CD14-positive monocyte (primary cell): ENCODE results near the gene ALDH2. TPM values are rescaled to one million over a fixed set of nuclear protein-coding genes. Genes with fewer than 3 reads are reported as not detected.
"Not testable (repeated sequence)": the region's sequence is repeated elsewhere in the genome, so short reads cannot be mapped to it uniquely, and the experiment has no call there.

ENCODE experiments used
- DNase-seq, 3 donors: peaks; one replicate each; pipeline ENCODE4 v3.0.0-alpha.2; 2011 to 2022
- H2AFZ ChIP-seq: 2 replicates; pipeline ENCODE4 v1.6.0; 2012; ENCODE audit warnings: mild to moderate bottlenecking, low read depth, low read length, inconsistent platforms; ENCODE audit not compliant: insufficient read depth, poor library complexity, severe bottlenecking
- H3K27ac ChIP-seq, 2 donors: 1 replicate in 1 of 2; 2 replicates in 1 of 2; pipeline ENCODE4 v1.5.1; 2012 to 2013; ENCODE audit warnings: low read length in 2 of 2, control low read depth in 1 of 2, inconsistent platforms in 1 of 2, low read depth in 1 of 2, mild to moderate bottlenecking in 1 of 2
- H3K27me3 ChIP-seq, 2 donors: one replicate each; pipeline versions ENCODE4 v1.6.0 to v1.6.1; 2011 to 2013; ENCODE audit warnings: low read length in 2 of 2; ENCODE audit not compliant: control insufficient read depth in 2 of 2, insufficient read depth in 2 of 2
- H3K36me3 ChIP-seq, 2 donors: replicated peaks in 1 of 2; 1 replicate in 1 of 2; 2 replicates in 1 of 2; pipeline versions ENCODE4 v1.5.1 to v1.6.1; 2012 to 2013; ENCODE audit warnings: low read length in 2 of 2, control low read depth in 1 of 2, inconsistent platforms in 1 of 2, mild to moderate bottlenecking in 1 of 2; ENCODE audit not compliant: insufficient read depth in 2 of 2, control insufficient read depth in 1 of 2
- H3K4me1 ChIP-seq, 2 donors: 1 replicate in 1 of 2; 2 replicates in 1 of 2; pipeline versions ENCODE4 v1.5.1 to v1.6.1; 2012 to 2013; ENCODE audit warnings: low read length in 2 of 2, control low read depth in 1 of 2, inconsistent platforms in 1 of 2, mild to moderate bottlenecking in 1 of 2, moderate library complexity in 1 of 2; ENCODE audit not compliant: insufficient read depth in 2 of 2, control insufficient read depth in 1 of 2
- H3K4me2 ChIP-seq: replicated peaks from 2 replicates; pipeline ENCODE3; 2012; ENCODE audit warnings: low read length, moderate library complexity, mild to moderate bottlenecking; ENCODE audit not compliant: poor library complexity, severe bottlenecking; ENCODE audit errors: extremely low read depth
- H3K4me3 ChIP-seq, 3 experiments: fragments of 200-600 bp in 1 of 3; sonication (generic) in 1 of 3; replicated peaks in 1 of 3; 1 replicate in 2 of 3; 2 replicates in 1 of 3; pipeline ENCODE4 v1.5.1; 2011 to 2013; ENCODE audit warnings: low read length in 3 of 3, mild to moderate bottlenecking in 3 of 3, control low read depth in 2 of 3, low read depth in 2 of 3, inconsistent platforms in 1 of 3, moderate library complexity in 1 of 3
- H3K79me2 ChIP-seq: 2 replicates; pipeline ENCODE4 v1.6.0; 2012; ENCODE audit warnings: mild to moderate bottlenecking, control low read depth, inconsistent platforms, low read length, moderate library complexity; ENCODE audit not compliant: insufficient read depth
- H3K9ac ChIP-seq: 2 replicates; pipeline ENCODE4 v1.6.0; 2017; ENCODE audit warnings: low read length, mild to moderate bottlenecking; ENCODE audit not compliant: insufficient read depth, poor library complexity, severe bottlenecking
- H3K9me3 ChIP-seq, 2 donors: replicated peaks in 1 of 2; 1 replicate in 1 of 2; 2 replicates in 1 of 2; pipeline versions ENCODE4 v1.5.1 to v1.6.1; 2012 to 2013; ENCODE audit warnings: low read length in 2 of 2, control low read depth in 1 of 2; ENCODE audit not compliant: control insufficient read depth in 1 of 2, insufficient read depth in 1 of 2
- H4K20me1 ChIP-seq: 2 replicates; pipeline ENCODE4 v1.6.0; 2012; ENCODE audit warnings: mild to moderate bottlenecking, low read length, control low read depth, moderate library complexity; ENCODE audit not compliant: insufficient read depth
- H3K27ac Mint-ChIP-seq, 7 donors: one replicate each; pipeline ENCODE4 v1.8.0; 2020; ENCODE audit warnings: mild to moderate bottlenecking in 7 of 7, mixed read lengths in 7 of 7, moderate library complexity in 6 of 7, inconsistent platforms in 2 of 7
- H3K27me3 Mint-ChIP-seq, 3 donors: one replicate each; pipeline ENCODE4 v1.8.0; 2021 to 2022; ENCODE audit warnings: low read depth in 3 of 3, mild to moderate bottlenecking in 3 of 3, mixed read lengths in 3 of 3, moderate library complexity in 3 of 3, inconsistent platforms in 1 of 3
- H3K36me3 Mint-ChIP-seq, 2 donors: one replicate each; pipeline ENCODE4 v1.8.0; 2020; ENCODE audit warnings: mixed read lengths in 2 of 2, inconsistent platforms in 1 of 2, mild to moderate bottlenecking in 1 of 2
- H3K4me1 Mint-ChIP-seq: one replicate; pipeline ENCODE4 v1.8.0; 2020; ENCODE audit warnings: mild to moderate bottlenecking, mixed read lengths
- H3K4me3 Mint-ChIP-seq, 2 donors: one replicate each; pipeline ENCODE4 v1.8.0; 2020; ENCODE audit warnings: mild to moderate bottlenecking in 2 of 2, mixed read lengths in 2 of 2, moderate library complexity in 1 of 2
- H3K9me3 Mint-ChIP-seq, 7 donors: one replicate each; pipeline ENCODE4 v1.8.0; 2020 to 2022; ENCODE audit warnings: mixed read lengths in 7 of 7, mild to moderate bottlenecking in 6 of 7, moderate library complexity in 6 of 7, inconsistent platforms in 2 of 7
- WGBS: methylation state at CpG from one replicate; pipeline ENCODE4 v1.1.5; 2013; ENCODE audit warnings: missing lambda C conversion rate; ENCODE audit not compliant: insufficient coverage; 5-methylcytosine and 5-hydroxymethylcytosine counted together
- intact Hi-C, 2 donors: fragments of 100-400 bp; cut with micrococcal nuclease; formaldehyde crosslinking; loops; one replicate each; pipeline versions ENCODE4 v1.15.0 to v1.15.1; 2023
- polyA plus RNA-seq, 3 donors: library from polyadenylated mRNA; depleted of rRNA in 1 of 3; unstranded in 2 of 3; stranded (reverse) in 1 of 3; fragments of 300-500 nt in 2 of 3; fragments of >200 nt in 1 of 3; fragmentation: Illumina TruSeq in 2 of 3; gene quantifications; 1 replicate in 2 of 3; 2 replicates in 1 of 3; pipeline ENCODE4 v1.2.3, GENCODE V29; 2012 to 2021
- TF ChIP-seq, protein P1 (sequence below): fragments of 200-600 bp; IDR thresholded peaks from one replicate; pipeline ENCODE4 v1.8.0; 2022; ENCODE audit warnings: antibody characterized with exemption, mild to moderate bottlenecking

The ALDH2 gene
- polyA plus RNA-seq, 3 donors: 272 to 404 (median 384) TPM

DNA sequence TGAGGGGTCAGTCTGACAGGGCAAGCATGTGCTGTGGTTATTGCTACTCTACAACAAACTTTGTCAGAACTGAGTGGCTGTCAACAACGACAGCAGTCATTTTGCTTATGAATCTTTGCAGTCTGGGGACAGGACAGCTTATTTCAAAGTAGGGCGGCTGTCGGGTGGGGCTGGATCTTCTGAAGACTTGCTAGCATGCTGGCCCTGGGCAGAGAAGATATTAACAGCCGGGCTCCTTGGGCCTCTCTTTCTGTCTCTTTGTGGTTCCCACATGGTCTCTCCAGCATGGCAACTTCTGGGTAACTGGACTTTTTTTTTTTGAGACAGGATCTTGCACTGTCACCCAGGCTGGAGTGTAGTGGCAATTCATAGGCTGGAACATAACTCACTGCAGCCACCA, 33.9 kb upstream of the ALDH2 start:
- H3K27me3 ChIP-seq: no peaks in the 10 kb centered on the region
- TF ChIP-seq, protein P1, sequence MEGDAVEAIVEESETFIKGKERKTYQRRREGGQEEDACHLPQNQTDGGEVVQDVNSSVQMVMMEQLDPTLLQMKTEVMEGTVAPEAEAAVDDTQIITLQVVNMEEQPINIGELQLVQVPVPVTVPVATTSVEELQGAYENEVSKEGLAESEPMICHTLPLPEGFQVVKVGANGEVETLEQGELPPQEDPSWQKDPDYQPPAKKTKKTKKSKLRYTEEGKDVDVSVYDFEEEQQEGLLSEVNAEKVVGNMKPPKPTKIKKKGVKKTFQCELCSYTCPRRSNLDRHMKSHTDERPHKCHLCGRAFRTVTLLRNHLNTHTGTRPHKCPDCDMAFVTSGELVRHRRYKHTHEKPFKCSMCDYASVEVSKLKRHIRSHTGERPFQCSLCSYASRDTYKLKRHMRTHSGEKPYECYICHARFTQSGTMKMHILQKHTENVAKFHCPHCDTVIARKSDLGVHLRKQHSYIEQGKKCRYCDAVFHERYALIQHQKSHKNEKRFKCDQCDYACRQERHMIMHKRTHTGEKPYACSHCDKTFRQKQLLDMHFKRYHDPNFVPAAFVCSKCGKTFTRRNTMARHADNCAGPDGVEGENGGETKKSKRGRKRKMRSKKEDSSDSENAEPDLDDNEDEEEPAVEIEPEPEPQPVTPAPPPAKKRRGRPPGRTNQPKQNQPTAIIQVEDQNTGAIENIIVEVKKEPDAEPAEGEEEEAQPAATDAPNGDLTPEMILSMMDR: no peak
- H3K9me3 ChIP-seq: no peaks in the 10 kb centered on the region
- Mint-ChIP-seq H3K27ac (peak overlapping the region in 1 of 7 donors; percentile 51), H3K4me3 (no peak overlapping the region), H3K27me3 (peaks cover 0 to 3% (median 0%) of the 10 kb centered on the region in 3 donors), H3K36me3 (peaks cover 75 to 83% of the 10 kb centered on the region in 2 donors), H3K4me1 (no peaks in the 10 kb centered on the region), H3K9me3 (no peaks in the 10 kb centered on the region)
- no peaks in the 10 kb centered on the region for H3K79me2 ChIP-seq
- H3K4me2 ChIP-seq: no peak overlapping the region
- H3K4me3 ChIP-seq: no peak overlapping the region
- H4K20me1 ChIP-seq: no peaks in the 10 kb centered on the region
- peaks cover 63 to 91% of the 10 kb centered on the region in 2 donors for H3K36me3 ChIP-seq
- no peak overlapping the region for H3K27ac ChIP-seq
- no peak overlapping the region for H2AFZ ChIP-seq
- H3K9ac ChIP-seq: no peak overlapping the region
- intact Hi-C loops: no loop called here
- 94% methylated on average over 4 of the region's 4 CpGs for WGBS
- H3K4me1 ChIP-seq: no peaks in the 10 kb centered on the region
- no peak for DNase-seq

DNA sequence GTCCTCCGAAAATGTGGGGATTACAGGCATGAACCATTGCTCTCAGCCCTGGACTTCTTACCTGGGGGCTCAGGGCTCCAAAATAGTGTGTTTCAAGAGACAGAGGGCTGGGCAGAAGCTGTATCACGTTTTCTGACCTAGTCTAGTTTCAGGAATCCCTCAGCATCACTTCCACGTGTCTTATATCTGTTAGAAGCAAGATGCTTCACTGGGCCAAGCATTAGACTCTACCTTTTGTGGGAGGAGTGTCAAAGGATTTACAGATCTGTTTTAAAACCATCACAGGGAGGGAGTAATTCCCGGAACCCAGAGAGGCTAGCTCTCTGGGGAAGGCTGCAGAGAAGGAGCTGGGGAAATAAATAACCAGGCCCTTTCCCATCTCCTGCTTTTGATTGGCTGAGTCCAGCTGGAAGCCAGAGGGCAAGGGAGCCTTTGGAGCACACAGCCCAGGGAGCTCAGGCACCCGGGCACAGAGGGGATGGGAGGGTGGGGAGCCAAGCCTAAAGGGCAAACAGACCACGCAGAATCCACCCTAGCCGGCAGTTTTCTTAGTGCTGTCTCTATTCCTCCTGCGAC, 33.3 kb upstream of the ALDH2 start:
- Mint-ChIP-seq H3K27me3 (peaks cover 0 to 3% (median 0%) of the 10 kb centered on the region in 3 donors), H3K27ac (no peak overlapping the region), H3K36me3 (peaks cover 75 to 86% of the 10 kb centered on the region in 2 donors), H3K9me3 (no peaks in the 10 kb centered on the region), H3K4me3 (no peak overlapping the region), H3K4me1 (no peaks in the 10 kb centered on the region)
- no peak overlapping the region for H3K27ac ChIP-seq
- DNase-seq: no peak
- no peaks in the 10 kb centered on the region for H3K9me3 ChIP-seq
- 97% methylated on average over 4 of the region's 8 CpGs for WGBS
- H3K4me3 ChIP-seq: no peak overlapping the region
- peaks cover 66 to 91% of the 10 kb centered on the region in 2 donors for H3K36me3 ChIP-seq
- H2AFZ ChIP-seq: no peak overlapping the region
- H3K27me3 ChIP-seq: no peaks in the 10 kb centered on the region
- H4K20me1 ChIP-seq: no peaks in the 10 kb centered on the region
- intact Hi-C loops: no loop called here
- no peak overlapping the region for H3K4me2 ChIP-seq
- no peaks in the 10 kb centered on the region for H3K79me2 ChIP-seq
- TF ChIP-seq, protein P1: no peak
- H3K4me1 ChIP-seq: no peaks in the 10 kb centered on the region
- no peak overlapping the region for H3K9ac ChIP-seq

DNA sequence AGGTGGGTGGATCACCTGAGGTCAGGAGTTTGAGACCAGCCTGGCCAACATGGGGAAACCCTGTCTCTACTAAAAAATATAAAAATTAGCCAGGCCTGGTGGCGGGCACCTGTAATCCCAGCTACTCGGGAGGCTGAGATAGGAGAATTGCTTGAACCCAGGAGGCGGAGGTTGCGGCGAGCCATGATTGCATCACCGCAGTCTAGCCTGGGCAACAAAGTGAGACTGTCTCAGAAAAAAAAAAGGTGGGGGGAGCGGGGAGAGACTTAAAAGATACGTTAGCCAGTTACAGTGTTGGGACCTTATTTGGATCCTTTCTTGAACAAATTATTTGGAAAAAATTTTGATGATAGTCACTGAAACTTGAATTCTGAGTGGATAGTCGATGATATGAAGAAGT, 27.2 kb upstream of the ALDH2 start:
- H4K20me1 ChIP-seq, H3K4me1 ChIP-seq, DNase-seq, H3K9me3 Mint-ChIP-seq, H3K4me3 Mint-ChIP-seq, intact Hi-C loops, H3K4me2 ChIP-seq, H3K4me1 Mint-ChIP-seq, H3K27me3 Mint-ChIP-seq, H3K9me3 ChIP-seq, H3K79me2 ChIP-seq, H3K27me3 ChIP-seq, H2AFZ ChIP-seq, H3K27ac ChIP-seq, H3K9ac ChIP-seq, H3K27ac Mint-ChIP-seq, H3K4me3 ChIP-seq: not testable (repeated sequence)
- H3K36me3 Mint-ChIP-seq: peaks cover 59 to 82% of the 10 kb centered on the region in 2 donors
- WGBS: 96% methylated on average over 7 of the region's 9 CpGs
- H3K36me3 ChIP-seq: peaks cover 36 to 71% of the 10 kb centered on the region in 2 donors
